Measurements from ENCODE around the gene ITGB4. TPM values are rescaled to one million over a fixed set of nuclear protein-coding genes. Genes with fewer than 3 reads are reported as not detected.
A peak's percentile ranks its signal among the peaks of the same experiment; 100 is the strongest.
"Not testable (repeated sequence)": the region's sequence is repeated elsewhere in the genome, so short reads cannot be mapped to it uniquely, and the experiment has no call there.

The ITGB4 gene
- total RNA-seq, 1 donor from 2014 or later = 28.4 TPM

DNA sequence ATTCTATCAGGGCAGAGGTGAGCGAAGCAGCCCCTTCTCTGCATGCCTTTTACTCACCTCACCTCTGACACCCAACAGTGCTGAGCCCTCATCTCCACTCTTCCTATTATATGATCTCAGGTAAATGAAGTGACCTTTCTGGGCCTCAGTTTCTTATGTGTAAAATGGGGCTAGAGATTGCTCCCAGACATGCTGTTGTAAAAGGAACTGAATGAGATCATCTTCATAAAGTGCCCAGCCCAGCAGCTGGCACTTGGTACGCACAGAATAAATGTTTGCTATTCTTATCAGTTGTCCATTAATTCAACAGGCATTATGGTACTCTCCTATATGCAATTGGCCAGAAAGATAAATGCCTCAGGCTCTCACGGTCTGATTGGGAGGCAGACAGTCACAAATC, 48.3 kb downstream of the ITGB4 start:
- no peak for DNase-seq (ENCODE audit: low spot score)

DNA sequence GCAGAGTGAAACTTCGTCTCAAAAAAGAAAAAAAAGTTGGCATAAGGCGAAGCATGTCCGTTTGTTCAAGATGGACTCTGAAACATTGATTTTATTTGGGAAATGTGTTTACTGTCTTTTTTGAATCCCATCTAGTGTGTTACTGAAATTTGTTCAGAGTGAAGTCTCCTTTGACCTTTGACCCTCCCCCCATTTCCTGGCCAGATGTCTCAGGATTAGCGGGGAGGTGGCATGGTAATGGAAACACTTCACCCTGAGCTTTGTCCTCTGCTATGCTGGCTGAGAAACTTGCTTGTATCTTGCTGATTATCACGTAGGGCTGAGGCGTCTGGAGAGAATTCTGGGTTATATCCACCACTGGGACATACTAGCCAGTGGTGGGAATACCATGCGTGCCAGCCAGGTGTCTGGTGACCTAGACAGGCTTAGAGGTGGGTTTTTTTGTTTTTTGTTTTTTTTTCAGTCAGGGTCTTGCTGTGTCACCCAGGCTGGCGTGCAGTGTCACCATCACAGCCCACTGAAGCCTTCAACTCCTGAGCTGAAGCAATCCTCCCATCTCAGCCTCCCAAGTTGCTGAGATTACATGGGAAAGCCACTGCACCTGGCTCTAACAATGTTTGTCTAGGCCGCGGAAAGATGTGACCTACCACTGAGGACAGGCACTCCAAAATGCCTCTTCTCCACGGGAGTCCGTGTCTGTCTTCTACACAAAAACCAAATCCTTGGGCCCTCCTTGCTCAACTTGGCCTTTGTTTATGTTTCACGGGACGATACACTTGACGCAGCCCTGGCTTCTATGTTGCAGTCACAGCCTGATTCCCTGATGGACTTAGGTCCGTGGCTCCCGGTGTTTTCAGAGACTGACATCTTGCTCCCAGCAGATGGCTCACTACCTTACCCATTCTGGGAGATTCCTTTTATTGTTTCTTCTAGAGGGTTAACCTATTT, 50.3 kb downstream of the ITGB4 start:
- no peak for DNase-seq (ENCODE audit: low spot score)

DNA sequence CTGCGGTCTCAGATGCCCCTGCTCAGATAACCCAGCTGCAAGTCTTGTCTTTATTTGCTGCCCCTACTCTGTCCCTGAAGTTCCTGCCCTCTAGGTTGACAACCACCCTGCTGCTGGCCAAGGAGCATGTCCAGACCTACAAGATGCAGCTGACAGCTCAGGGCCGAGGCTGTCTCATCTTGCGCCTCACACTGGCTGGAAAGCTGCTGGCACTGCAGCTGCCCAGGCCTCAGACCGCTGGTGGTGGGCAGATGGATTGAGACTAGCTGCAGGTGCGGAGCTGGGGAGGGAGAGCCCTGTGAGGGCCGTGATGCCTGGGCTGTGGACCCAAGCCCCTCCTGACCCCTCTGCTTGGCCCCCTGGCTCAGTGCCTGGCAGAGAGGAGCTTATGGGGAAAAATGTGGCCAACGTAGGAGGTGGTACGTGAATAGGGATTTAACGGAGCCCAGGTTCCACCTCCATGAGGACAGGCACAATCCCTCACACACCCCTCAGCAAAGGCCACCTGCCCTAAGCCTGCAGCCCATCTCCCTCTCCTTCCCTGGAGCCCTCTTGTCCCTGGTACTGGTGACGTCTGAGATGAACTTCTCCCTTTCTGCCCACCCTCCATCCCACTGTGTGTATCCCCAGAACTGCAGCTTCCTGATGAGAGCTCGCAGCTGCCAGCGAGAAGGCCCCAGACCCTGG, 52.0 kb downstream of the ITGB4 start:
- DNase-seq (ENCODE audit: low spot score) = no peak

DNA sequence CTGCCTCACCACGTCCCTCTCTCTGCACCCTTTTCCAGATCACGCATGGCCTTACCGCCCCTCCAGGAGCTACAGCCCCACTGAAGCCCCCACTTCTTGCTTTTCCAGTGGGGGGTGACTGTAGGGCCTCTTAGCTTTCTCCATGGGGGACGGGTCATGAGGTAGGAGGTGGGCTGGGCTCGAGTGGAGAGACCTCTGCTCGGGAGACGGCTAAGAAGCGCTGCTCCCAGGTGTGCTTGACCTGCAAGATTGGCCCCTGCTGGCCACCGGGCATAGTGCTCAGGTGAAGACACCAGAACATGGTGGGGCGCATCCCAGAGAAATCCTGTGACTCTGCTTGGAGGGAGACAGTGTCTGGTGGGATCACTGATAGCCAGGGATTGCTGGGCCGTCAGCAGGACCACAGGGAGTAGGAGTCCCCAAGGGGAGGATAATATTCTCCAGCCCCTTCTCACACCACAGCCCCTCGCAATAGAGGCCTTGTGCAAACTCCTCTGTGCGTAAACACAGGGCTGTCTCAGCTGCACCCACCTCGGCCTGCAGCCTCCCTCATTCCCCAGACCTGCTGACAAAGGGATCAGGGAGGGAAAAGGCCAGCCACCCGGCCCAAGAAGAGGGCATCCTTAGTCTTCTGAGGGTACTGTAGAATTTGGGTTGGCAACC, 52.7 kb downstream of the ITGB4 start:
- DNase-seq (ENCODE audit: low spot score) = no peak

DNA sequence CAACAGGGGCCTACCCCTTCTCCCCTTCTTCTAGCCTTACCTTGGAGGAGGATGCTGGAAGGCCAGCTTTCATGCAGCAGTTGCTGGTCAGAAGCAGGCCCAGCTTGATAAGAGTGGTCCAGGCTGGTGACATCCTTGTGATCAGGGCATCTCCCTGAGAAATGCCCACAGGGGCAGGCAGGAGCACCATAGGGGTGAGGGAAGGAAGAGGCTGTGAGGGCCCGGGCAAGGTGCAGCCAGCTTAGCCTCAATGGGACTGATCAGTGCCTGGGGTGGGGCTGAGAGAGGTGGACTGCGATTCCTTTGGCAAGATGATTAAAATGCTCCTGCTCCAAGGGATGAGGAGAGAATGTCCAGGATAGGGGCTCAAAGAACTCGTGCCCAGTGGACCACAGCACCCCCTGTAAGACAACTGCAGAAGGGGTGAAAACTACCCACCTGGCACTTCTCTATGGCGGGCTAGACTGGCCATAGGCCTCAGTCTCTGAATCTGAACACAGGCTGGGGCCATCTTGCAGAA, 53.3 kb downstream of the ITGB4 start:
- DNase-seq (ENCODE audit: low spot score) = no peak

DNA sequence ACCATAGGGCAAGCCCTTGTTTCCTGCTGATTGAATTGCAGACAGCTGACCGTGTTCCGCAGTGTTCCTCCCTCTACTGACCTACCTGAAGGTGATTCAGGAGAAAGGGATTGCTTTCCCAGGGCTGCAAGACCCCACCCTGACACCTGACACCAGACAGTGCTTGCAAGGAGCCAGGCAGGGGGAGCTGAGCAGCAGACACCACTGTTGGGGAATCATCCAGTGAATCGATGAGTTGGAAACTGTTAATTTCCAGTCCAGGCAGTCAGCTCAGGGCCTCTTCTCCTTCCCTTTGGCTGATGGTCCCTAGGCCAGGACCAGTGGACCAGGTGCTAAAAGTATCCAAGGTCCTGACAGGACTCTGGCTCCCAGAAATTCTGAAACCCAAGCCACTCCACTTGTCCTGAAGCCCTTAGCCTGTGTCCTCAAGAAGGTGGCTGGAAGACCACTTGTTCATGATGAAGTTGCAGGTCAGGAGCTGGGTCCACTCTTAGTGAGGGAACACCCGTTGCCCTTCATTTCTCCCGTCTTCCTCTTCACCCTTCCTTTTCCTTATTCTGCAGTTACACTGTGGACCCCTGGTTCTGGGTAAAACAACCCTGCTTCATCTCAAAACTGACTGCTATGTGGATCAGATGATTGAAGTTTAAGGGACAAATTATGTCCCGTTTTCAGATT, 53.9 kb downstream of the ITGB4 start:
- no peak for DNase-seq (ENCODE audit: low spot score)

DNA sequence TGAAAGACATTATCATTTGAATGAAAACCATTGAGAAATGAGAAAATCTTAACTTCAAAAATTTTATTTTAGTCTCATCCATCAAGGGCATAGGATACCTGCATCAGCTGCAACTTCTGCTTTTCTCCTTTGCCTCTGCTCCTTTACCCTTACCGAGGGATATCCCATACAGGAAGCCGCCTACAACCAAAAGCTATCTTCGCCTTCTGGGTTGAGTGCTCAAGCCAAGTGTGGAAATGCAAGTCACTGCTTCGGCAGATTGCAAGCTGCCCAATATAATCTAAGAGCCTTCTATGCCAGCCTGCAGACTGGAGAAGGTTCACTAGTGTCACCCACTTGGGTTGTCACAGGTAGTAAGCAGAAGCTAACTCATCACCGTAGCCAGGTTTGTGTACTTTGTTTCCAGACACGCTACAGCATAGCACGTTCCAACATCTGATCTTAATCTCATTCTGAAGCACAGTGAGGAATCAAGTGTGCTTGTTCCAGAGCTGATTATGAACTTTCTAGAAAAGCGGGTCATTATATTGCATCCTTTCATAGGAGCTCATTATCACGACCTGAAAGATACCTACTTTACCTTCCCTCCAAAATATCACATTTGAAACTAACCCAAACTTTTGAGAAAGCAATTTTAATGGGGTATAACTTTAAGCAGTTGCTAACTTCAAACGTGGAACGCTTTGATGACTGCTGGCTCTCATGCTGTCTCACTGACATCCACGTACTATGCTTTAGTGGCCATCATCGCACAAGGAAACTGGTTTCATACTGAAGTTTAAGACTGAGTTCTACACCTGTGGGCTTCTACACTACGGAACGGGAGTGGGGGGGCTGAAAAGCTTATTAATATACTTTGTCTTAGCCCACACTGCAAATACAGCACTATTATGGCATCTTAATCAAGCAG, 55.4 kb downstream of the ITGB4 start:
- no peak for DNase-seq (ENCODE audit: low spot score)

DNA sequence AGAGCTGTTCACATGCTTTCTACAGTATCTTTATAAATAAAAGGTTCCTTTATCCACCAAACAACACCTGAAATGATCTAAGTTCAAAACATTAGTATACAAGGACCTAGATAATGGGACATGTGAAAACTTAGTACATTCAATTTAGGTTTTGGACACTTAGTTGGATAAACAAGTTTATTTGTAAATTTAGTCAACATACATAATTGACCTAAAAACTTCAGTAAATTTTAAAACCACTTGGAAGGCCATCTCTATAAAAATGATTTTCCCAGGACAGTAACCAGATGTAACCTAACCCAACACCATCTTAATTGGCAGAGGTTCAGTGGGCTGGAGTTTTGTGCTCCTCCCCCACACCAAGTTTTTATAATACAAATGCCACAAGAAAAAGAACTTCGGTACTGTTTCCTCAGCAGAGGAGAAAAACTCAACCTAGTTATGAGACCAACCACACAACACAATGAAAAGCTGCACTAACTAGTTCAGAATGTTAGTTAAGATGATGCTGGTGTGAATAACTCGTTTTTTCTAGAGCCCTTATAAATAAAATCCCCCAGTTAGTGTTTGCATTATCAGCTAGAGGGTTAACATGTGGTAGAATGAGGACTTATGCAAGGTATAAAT, 56.1 kb downstream of the ITGB4 start:
- DNase-seq (ENCODE audit: low spot score) = no peak

DNA sequence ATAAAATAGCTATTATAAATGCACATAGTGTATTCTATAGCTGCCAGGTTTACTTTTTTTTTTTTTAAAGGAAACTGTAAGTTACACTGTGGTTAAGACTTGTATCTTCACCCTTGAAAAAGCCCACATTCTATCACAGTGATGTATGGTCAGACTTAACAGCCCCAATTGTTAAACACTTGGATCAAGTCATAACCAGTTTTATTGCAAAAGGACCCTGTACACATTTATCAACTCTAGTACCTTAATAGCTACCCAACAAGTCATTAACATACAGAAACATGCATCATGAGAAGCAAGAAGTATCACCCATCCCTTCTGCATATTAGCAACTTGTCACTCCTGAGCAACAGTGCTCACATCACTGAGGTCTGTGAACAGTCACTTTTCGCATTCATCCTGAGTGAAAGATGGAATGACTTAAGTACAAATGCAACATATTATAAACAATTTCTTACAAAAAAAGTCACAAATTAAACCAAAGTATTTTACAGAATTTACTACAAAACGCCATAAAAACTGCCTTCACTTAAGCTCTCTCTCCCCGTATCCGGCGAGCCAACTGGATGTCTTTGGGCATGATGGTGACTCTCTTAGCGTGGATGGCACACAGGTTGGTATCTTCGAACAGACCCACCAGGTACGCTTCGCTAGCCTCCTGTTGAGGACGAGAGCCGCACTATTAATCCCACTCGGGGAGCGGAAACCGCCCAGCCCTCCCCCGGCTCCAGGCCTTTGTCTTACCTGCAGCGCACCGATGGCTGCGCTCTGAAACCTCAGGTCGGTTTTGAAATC, 57.0 kb downstream of the ITGB4 start:
- DNase-seq (ENCODE audit: low spot score) = not testable (repeated sequence)

DNA sequence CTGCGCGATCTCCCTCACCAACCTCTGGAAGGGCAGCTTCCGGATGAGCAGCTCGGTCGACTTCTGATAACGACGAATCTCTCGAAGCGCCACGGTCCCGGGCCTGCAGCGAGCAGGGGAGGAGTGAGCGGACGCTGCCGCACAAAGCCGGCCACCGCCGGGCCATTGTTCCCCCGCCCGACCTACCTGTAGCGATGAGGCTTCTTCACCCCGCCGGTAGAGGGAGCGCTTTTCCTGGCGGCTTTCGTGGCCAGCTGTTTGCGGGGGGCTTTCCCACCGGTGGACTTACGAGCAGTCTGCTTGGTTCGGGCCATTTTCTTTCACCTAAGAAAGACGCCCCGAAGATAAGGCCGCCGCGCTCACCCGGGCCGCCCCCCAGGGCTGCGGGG, 57.6 kb downstream of the ITGB4 start:
- DNase-seq (ENCODE audit: low spot score) = no peak

DNA sequence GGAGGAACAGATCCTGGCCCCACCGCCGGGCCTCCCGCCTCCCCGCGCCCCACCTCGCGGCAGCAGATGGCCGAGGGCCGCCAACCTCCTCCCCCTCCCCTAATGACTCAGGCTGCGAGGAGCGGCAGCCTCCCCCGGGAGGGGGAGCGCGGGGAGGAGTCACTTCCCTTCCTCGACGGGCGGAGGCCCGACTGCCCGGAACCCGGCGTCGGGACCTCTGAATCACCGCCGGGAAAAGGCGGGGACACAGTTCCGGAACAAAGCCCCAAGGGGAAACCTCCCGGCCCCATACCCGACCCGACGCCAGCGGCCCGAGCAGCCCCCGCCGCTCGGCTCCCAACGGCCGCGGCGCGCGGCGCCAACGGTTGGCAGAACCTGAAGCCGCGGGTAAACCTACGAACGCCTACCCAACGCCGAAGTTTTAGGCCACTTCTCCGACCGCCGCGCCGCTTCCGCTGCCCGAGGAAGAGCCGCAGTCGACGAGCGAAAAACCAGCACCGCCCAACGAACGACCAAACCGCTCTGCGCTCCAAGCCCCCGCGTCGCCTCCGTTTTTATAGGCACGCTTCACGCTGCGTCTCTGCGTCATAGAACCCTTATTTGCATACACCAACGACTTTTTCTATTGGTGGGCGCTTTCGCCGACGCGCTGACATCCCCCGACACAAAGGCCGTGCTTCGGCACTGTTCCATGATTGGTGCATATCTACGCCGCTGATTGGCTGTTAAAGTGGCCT, 58.2 kb downstream of the ITGB4 start:
- peak; percentile 100 for DNase-seq (ENCODE audit: low spot score)

DNA sequence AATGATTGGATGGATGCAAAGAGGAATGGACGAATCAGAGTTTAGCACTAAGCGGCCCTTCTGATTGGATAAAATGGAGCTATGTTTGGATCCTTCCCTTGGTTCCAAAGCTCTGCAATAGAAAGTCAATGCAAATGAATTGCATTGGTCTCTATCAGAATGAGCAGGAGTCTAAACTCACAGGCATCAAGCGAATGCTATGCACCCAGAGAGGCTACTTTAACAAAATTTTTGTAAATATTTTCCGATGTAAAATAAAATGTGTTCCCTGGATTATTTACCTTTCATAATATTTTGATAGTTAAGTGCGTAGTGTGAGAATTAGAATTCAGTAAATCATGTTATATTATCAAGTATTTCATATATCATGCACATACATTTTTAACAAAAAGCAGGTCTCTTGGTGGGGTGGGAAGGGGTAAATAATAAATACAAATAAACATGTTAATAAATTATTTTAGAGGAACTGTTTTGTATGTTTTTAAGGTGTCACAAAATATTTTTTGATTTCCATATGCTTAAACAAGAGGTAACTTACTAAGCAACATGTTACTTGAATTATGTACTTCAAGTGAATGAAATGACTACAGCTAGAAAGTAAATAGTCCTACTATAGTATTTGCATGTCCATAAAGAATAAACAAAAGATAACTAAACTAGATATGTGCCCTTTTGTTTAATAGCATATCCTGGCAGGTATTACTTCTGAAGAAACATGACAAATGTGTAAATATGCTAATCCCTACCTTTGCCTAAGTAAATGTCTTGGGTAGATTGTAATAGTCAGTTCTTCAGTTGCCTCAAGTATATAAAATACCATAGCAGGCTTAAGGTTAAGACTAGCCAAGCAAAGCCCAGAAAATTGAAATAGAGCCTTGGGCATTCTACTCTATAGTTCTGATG, 59.0 kb downstream of the ITGB4 start:
- DNase-seq (ENCODE audit: low spot score) = no peak

DNA sequence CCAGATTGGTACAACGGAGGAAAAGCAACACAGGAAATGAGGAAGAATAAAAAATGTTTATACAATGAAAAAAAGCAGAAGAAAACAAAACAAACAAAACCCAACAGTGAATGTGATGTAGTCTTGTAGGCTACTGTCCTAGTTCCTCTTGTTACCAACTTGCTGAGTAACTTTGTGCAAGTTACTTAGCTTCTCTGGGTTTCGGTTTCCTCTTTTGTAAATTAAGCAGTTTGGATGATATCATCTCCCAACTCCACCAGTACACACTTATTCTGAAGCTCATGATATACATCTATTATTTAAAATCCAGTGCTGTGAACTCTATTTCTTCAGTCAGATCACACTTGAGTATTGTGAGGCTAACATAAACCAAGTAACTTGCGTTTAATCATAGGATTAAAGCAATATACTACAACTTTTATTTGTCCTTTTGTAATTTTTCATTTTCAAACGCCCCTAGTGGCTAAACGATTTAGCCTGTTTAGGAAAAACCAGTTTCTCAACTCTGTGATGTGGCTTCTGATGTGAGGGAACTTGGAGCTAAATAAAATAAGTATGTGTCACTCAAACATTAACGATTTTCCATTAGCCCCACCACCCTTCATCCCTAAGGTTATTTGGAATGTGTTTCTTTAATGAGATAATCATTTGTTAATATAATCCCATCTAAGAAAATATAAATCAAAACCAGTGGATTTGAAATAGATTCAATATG, 62.0 kb downstream of the ITGB4 start:
- DNase-seq (ENCODE audit: low spot score) = peak; percentile 84

DNA sequence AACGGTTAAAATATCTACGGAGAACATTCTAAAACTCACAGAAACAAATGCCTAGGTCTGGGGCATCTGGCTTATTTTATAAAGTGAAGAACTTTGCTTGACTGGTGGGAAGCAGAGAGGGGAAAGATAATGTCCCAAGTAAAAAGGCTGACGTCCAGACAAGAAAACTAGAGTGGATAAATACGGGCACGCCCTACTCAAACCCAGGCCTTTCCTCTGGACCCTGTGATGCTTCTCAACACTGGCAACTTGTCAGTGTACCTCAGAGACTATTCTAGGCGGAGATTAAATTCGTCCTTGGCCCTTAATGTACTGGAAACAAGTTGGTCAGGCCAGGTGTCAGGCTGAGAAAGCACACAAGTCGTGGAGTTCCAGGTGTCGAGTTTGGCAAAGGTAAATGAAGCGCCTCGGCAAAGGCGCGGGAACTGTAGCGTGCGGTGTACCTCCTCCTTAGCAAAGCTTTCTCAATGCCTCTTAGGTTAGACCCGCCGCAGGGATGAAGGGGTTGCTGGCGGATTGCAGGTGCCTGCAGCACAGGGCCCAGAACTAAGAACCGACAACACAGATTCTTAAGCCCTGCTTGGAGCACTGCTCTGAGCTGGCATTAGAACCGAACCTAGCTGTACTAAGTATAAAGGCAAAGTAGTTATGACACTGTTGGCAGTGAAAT, 62.7 kb downstream of the ITGB4 start:
- peak; percentile 44 for DNase-seq (ENCODE audit: low spot score)

DNA sequence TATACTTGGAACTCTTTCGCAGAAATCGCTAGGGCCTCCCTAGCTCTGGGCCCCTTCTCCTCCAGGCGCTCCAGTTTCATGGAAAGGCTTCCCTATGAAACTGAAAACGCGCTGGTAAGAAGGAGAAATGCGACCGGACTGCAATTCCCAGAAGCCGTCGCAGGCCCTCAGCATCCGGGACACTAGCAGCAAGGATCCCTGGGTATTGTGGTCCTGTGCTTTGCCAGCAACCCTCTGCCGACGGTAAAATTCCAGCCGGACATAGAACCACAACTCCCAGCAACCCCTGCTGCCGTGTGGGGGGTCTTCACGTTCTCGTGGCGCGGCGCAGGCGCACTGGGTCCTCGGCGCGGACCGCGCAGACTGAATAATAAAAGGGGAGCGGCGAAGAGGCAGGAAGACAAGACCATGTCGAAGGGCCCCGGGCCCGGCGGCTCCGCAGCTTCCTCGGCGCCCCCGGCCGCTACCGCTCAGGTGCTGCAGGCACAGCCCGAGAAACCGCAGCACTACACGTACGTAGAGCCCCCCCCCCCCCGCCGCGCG, 63.3 kb downstream of the ITGB4 start, which contains the start of gene UNK:
UNK (plus strand) TSS at position 334 of the 543 bp plus-strand sequence; CDS start at position 409, 75 bp downstream.
- DNase-seq (ENCODE audit: low spot score) = peak; percentile 99
